ENCODE data around the gene PEAR1.

GRCh38 chr1:156956333-156956732 lies 62.8 kb downstream of the PEAR1 start:
- no peak for TF ChIP-seq POLR2A (IDR thresholded peaks at IDR 0.05; ENCODE audit: low read depth, low read length)
- no peak for TF ChIP-seq TAF1 (IDR thresholded peaks at IDR 0.05; ENCODE audit: low read depth, low read length)
